HG02885 (cell line): Measurements from ENCODE around the gene RBM24.
"Not testable (repeated sequence)": the region's sequence is repeated elsewhere in the genome, so short reads cannot be mapped to it uniquely, and the experiment has no call there.

Experiments
- ATAC-seq: cut with Tn5 transposase; IDR thresholded peaks from one replicate; pipeline ENCODE4 v1.9.1; 2021; ENCODE audit warnings: mild to moderate bottlenecking; ENCODE audit not compliant: unreplicated experiment, poor library complexity

RBM24 gene

DNA sequence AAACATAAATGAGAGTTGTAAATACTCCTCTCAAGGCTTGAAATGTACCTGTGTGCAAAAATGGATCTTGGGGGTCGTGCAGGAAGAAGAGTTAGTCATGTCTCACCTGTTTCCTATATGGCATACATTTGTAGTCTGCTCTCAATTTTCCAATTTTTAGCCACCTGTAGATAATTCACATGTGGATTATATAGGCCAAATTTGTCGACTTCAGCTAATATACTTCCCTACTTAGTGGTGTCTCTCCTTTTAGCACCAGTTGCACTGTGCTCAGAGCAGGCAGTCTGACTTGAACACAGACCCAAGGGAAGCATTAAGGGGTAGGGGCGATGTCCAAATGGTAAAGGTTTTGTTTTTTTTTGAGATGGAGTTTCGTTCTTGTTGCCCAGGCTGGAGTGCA, 1.9 kb downstream of the RBM24 start:
- no peak for ATAC-seq

DNA sequence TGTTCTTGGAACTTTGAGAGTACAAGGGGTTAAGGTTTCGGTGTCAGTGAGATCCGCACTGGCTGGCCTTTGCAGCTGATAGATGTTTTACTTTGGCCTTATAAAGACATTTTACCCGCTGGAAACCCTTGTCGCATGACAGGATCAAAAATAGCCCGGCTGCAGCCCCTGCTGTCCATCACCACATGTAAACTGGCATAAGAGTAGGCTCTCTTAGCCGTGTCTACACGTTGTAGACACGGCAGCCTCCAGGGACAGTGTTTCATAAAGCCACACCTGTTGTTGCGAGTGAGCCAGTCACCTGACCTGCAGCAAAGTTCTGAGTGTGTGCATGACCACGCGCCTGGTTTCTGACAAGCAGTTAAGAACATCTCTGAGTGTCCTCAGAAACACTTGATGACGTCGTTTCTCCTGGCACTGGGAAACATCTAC, 8.5 kb downstream of the RBM24 start:
- no peak for ATAC-seq

DNA sequence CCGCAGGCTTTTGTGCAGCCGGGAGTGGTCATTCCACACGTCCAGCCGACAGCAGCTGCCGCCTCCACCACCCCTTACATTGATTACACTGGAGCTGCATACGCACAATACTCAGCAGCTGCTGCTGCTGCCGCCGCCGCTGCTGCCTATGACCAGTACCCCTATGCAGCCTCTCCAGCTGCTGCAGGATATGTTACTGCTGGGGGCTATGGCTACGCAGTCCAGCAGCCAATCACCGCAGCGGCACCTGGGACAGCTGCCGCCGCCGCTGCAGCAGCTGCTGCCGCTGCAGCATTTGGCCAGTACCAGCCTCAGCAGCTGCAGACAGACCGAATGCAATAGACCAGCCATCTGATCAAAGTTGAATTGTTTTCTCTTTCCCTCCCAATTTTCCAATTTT, 10.6 kb downstream of the RBM24 start:
- ATAC-seq, result no peak

DNA sequence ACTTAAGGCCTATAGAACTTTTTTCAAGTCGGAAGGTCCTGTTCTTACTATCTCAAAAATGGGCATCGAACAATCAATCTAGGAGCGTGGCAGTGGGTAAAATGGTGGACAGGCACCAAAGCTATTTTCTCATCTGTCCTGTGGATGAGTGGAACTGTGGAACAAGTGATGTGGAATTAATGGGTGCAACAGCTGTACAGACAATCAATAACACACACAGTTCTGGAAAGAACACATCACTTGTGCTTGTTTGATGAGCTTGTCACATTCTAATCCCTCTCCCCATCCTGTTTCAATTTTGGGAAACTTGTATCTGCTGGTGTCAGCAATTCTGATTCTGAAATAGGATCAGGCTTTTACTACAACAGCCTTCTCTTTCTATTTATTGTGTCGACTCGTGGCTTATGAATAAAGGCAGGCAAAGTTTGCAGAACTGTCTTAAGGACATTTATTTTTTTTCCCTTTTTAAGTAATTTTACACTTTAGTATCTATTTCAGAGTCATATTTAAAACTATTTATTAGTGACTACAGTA, 11.5 kb downstream of the RBM24 start:
- no peak for ATAC-seq

DNA sequence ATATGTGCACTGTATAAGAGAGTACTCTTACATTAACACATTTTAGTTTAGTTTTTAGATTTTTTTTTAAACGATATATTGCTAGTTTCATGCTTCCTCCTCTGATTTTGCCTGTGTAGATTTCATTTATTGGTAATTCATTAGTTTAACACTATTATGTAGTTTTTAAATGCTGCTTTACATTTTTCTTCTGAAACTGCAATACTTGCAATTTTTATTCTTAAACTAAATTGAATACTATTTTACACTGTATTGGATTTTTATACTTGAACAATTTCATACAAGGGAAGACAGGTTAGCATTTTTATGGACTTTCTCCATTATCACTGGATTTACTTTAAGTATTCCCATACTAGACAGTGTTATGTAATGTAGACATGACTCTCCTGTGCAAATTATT, 12.2 kb downstream of the RBM24 start:
- no peak for ATAC-seq

DNA sequence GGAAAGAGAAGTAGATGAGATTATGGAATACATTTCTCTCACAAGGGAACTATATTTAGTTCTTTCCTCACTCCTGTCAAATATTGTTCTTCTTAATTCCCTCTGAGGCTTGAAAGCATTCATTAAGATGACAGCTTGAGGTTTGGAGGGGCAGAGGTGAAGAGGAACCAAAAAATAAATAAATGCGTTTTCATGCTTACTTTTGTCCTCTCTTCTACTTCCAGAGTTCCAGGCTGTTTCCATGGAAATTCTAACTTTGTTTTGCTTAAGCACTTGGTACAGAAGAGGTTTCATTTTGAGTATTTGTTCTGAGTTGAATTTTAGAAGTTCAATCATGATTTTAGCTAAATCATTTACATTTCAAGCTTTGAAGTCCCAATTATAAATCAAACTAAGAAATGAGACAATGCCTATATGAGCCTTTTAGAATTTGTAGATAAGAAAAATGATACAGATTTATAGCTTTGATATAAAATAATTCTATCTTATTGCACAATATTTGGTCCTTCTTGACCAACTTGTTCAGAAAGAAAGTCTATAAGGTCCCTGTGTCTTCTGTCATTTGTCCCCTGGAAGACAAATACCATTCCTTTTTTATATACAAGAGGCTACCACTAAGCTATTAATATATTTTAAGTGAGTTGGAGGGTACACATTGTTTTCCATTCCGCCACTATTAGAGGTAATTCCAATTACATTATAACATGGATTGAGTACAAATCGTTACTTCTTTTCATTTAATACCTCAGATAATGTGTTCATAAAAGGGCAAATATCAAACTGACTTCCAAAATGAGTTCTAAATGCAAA, 16.3 kb downstream of the RBM24 start:
- ATAC-seq, result no peak

DNA sequence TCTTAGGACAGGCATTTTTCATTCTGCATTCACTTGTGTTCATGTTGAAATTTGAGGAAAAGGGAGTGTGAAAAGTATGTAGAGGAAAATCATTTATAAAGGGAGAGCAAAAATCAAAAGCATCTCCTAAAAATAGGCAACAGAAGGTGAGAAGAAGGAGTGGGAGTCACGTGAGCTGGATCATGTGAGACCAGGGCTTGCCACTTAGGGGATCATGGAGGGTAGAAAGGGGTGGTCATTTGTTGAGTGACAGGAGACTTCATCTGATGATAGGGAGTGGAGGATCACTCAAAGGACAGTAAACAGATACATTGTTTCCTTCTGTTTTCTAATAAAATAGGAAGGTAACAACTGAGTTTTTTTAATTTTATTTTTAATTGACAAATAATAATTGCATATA, 17.1 kb downstream of the RBM24 start:
- ATAC-seq, result no peak

DNA sequence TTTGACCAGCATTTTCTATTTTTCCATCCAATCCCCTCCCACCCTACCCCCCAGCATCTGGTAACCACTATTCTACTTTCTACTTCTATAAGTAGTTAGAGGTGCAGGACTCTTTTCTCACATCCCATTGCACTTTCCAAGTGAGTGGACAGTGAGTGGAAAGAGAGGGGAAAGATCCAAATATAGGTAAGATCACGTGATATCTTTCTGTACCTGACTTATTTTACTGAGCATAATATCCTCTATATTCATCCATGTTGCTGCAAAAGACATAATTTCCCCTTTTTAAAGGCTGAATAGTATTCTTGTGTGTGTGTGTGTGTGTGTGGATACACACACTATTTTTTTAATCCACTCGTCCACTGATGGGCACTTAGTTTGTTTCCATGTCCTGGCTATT, 18.1 kb downstream of the RBM24 start:
- ATAC-seq, result no peak

DNA sequence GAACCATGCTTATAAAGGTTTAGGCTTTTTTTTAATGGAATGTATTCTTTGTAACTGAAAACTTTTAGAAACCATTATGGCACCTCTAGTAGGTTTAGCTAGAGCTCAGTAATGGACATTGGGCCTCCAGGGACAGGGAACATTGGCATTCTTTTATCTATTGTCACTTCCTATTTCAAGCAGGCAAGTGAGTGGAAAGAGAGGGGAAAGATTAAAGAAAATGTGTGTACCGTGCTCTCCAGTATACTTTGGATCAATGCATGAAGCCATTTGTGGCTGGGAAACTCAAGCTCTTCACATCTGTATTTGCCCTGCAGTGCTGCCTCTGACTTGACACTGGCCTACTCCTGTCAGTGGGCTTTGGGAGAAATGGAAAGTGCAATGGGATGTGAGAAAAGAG, 18.6 kb downstream of the RBM24 start:
- no peak for ATAC-seq

DNA sequence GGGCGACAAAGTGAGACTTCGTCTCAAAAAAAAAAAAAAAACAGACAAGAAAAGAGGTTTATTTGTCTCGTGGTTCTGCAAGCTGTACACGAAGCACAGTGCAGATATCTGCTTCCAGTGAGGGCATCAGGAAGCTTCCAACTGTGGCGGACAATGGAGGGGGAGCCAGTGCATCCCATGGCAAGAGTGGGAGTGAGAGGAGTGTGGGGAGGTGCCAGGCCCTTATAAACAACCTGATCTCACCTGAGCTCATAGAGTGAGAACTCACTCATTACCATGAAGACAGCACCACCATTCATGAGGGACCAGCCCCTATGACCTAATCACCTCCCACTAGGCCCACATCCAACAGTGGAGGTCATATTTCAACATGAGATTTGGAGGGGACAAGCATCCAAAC, 19.5 kb downstream of the RBM24 start:
- no peak for ATAC-seq

DNA sequence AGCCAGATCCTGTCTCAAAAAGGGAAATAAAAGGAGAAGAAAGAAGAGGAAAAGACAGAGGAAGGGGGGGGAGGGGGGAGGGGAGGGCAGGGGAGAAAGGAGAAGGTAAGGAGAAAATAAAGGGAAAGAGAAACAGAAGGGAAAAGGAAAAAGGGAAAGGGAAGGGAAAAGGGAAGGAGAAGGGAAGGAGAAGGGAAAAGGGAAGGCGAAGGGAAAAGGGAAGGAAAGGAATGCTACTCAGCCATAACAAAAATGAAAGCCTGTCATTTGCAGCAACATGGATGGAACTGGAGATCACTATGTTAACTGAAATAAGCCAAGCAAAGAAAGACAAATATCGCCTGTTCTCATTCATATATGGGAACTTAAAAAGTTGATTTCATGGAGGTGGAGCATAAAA, 22.3 kb downstream of the RBM24 start:
- no peak for ATAC-seq

DNA sequence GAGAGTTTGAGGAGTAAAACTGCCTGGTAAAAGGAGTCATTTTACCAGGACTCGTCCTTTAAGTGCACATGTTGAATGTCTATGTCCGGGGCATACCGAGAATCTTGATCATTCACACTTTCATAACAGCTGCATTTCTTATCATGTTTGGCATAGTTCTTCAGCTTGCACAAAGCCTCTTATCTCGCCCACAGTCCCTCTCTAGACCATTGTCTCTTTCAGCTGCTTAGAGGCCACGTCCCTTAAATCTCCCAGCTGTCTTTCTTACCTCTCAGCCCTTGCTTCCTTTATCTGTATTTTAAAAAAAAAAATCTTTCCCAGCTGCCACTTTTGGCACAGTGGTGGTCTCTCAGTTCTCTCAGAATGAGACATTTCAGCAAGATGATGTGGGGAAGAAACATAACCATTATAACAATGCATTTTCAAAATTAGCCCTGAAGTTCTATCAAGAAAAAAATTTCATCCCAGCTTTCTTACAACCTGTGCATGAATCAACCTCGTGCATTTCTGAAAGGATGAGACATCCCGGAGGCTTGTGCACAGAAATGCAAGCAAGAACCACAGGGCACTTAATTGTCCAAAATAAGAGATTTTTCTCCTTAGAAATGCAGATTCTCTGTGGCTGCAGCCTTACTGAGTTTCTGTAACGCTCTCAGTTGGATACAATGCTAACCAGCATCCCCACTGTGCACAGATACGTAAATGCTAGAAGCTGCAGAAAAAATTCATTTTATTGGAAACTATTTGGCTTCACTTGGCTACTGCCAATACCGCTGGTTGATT, 24.2 kb downstream of the RBM24 start:
- no peak for ATAC-seq

DNA sequence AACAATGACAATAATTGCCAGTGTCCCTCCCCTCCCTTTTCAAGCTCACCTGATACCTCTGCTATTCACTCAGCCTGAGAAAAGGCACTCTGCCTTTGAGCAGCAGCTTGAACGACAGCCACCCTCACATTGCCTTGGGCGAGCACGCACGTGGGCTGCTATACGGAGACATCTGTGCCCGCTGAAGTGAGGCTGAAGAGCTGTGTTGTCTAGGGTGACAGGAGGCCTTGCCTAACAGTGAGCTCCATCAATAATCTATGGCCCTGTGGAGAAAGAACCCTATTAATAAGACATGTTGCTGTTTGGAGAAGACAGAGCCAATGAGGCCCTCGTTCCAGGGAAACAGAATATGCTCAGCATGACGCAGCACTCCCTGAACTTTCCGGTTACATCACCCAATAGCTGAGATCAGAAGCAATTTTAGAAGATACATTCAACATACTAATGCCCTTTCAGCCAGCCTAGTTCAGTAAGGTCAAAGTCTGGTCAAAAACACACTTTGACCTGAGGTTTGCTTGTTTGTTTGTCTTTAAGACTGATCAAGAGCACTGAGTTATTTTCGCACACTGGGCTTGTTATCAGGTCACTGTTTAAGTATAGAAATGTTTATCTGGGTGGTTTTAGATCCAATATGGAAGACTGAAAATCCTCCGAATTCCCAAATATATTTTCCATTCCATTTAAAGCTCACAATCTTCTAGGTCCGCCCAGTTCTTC, 30.6 kb downstream of the RBM24 start:
- no peak for ATAC-seq

DNA sequence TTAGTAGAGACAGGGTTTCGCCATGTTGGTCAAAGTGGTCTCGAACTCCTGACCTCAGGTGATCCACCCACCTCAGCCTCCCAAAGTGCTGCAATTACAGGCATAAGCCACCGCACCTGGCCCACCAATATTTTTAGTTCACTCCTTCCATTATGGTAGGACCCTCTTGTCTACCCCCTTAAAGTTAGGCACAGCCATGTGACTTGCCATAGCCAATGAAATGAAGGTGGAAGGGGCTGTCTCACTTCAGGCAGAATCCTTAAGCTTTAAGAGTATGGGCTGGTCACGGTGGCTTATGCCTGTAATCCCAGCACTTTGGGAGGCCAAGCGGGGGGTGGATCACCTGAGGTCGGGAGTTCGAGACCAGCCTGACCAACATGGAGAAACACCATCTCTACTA, 32.1 kb downstream of the RBM24 start:
- not testable (repeated sequence) for ATAC-seq

DNA sequence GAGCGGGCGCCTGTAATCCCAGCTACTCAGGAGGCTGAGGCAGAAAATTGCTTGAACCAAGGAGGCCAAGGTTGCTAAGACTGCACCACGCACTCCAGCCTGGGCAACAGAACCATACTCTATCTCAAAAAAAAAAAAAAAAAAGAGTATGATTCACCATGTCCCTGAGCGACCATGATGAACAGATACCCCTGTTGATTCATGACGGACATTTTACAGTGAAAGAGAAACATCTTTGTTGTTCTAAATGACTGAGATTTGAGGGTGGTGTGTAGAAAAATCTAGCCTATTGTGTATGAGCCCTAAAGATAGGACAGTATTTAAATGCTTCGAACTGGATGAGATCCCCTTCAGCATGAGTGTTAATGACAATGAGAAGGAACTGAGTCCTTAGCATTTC, 32.8 kb downstream of the RBM24 start:
- no peak for ATAC-seq

DNA sequence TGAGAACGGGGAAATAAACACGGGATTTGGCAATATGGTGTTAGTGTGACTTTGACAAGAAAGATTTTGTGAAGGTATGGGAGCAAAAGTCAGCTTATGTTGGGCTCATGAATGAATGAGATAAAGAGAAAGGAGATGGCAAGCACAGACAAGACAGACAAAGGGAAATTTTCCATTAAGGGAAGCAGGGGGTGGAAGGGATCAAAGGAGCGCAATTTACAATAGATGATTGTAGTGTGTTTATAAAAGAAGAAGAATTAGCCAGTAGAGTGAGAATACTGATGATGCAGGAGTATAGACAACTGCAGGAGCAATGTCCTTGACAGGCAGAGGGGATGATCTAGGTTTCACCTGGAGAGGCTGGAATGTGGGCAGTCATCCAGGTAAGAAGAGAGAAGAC, 34.1 kb downstream of the RBM24 start:
- ATAC-seq, result no peak

DNA sequence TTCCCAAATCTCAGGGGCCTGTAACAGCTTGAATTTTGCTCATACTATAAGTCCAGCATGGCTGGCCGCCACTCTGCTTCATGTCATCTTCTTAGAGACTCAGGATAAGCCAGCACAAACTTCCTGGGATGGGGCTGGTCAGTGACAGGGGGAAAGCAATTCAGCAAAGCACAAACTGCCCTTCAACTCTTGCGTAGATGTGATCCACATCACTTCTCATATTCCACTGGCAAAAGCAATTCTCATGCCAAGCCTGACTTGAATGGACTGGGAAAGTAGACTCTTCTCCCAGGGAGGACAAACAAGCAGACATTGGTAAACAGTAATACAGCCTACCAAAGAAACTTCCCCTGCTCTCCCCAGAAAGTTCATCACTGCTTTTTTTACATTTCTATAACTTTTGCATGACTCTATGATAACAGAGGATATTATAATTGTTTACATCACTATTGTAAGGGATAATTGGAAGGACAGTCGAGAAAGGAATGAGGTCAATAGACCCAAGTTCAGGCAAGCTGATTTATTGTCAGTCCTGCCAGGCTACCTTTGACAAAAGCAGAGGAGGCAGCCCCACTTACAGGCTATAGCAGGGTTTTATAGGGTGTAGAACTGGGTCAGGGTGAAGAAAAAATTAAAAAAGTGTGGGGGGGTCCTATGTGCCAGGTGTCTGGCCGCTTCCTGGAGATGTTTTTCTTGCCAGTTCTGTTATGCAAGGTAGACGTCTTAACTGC, 37.4 kb downstream of the RBM24 start:
- ATAC-seq, result no peak

DNA sequence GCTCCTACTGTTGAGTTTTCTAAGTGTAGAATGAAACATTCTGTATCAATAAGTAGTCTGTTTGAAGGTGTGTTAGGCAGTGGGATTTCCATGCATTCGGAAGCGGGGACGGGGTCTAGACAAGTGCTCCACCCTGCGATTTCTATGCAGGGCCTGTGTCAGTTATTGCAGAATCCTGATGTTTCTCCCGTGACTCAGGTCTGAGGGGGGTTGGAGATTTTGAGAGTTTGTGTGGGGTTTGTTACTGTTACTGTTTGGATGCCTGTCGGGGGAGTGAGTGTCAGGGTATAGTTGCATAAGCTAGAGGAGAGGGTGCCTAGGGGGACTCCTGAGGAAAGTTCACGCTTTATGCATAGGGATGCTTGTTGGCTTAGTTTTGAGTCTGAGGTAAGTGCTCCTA, 39.1 kb downstream of the RBM24 start:
- not testable (repeated sequence) for ATAC-seq

DNA sequence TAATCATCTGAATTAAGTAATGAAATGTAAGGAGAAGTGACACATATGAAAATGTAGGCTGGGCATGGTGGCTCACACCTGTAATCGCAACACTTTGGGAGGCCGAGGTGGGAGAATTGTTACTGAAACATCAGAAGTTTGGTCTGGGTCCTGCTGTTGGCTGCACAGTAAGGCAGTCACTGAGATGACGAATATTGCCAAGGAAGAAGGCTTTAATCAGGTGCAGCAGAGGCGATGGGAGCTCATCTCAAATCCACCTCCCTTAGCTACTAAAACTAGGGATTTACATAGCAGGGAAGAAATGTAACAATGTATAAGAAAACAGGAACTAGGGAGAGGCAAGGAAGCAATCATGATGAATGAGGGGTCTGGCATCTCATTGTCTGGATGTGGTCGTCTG, 50.1 kb downstream of the RBM24 start:
- no peak for ATAC-seq

DNA sequence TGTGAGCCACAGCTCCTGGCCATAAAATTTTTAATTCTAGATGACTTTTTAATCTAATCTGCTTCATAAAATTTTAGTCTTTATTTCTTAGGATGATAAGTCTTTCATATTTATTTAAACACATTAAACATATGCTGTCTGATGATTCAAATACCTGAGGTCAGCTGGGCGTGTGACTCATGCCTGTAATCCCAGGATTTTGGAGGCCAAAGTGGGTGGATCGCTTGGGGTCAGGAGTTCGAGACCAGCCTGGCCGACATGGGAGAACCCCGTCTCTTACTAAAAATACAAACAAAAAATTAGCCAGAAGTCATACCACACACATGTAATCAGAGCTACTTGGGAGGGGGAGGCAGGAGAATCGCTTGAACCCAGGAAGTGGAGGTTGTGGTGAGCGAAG, 53.1 kb downstream of the RBM24 start:
- no peak for ATAC-seq
